ENCODE results near the gene PCSK7. TPM values are rescaled to one million over a fixed set of nuclear protein-coding genes. Genes with fewer than 3 reads are reported as not detected.

PCSK7 gene
- total RNA-seq, 4 donors from 2014 or later = 136 to 244 (median 171) TPM

DNA sequence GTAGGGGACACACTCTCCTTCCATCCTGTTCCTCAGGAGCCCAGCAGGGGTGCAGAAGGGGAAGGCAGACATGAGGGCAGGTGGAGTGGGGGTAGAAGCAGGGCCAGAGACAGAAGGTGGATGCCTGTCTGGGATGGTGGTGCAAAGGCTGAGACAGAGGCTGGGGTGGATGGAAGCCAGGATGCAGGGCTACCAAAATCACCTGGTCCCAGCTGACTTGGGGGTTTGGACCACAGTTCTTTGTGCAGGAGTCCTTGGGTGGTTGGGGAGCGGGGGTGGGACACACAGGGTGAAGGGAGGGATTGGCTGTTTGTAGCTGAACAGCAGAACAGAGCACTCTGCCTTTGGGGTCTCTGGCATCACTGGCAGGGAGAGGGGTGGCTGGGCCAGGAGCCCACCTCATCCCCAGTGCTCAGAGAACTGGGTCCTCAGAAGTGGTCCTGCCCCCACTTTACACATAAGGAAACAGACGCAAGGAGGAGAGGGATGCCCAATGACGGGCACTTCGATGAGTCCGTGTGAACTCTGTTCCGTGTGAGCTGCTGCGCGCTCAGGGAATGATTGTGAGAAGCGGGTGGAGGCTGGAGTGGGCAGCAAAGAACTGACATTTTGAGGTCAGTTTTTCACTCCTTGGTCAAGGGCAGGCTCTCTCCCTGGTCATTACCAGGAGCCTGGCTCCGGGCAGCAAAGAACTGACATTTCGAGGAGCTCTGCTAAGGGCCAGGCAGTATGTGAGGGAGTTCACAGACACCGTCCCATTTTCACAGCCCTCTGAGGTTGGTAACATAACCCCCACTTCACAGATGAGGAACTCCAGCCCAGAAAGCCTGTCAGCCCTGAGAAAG, 30.8 kb downstream of the PCSK7 start:
- no peak for DNase-seq
- Histone ChIP-seq H3K9me3 (no peaks in the 10 kb centered on the region), H3K36me3 (peaks cover 0 to 49% (median 0%) of the 10 kb centered on the region in 3 donors), H3K27ac (peak overlapping the region; percentile 62 to 89 (median 76)), H3K4me1 (peaks cover 0 to 18% (median 0%) of the 10 kb centered on the region in 4 donors), H3K27me3 (no peaks in the 10 kb centered on the region), H3K4me3 (peak overlapping the region; percentile 18 to 44 (median 29))
- TF ChIP-seq CTCF (IDR thresholded peaks at IDR 0.05) (no peak), POLR2A (IDR thresholded peaks at IDR 0.05) (no peak)

DNA sequence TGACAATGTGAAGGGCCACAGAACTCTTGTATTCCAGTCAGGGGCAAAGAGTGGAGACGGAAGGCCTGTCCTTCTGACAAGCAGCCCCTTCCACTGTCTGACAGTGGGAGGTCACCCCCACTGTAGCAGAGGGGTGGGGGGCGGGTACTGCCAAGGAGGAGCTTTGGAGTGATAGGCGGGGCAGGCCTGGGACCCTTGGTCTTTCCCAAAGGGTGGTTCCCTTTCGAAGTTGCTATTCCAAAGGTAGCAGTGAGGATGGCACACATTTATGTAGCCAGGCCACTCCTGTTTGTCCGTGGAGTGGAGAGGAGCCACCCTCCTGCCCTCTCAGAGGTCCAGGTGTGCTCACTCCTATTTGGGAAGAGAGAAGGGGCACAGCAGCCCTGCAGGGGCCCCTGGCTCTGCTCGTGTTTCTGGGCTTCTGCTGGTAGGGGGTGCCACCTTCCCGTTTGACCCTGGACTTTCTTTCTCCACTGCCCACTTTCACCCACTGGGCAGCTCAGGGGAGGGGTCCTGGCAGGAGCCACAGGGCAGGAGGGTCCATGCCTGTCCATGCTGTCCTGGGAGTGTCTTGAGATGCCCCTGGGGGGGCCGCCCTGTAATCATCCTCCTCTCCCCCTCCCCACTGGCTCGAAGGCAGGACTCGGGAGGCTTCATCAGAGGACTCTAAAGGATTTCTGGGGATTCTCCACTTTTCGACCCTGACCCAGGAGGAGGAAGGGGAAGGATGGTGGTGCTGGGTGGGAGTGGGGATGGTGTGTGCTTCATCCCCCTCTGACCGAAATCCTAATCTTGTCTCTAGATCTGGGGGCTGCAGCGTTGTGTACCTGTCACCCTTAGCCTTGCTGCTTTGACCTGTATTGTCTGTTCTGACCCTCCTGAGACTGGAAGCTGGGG, 31.7 kb downstream of the PCSK7 start:
- peaks cover 0 to 50% (median 0%) of the 10 kb centered on the region in 3 donors for H3K36me3 ChIP-seq
- no peak for DNase-seq
- no peaks in the 10 kb centered on the region for H3K27me3 ChIP-seq
- H3K27ac ChIP-seq = peak overlapping the region; percentile 62 to 89 (median 76)
- H3K9me3 ChIP-seq = no peaks in the 10 kb centered on the region
- H3K4me1 ChIP-seq = peaks cover 0 to 18% (median 0%) of the 10 kb centered on the region in 4 donors
- peak overlapping the region; percentile 18 to 44 (median 31) for H3K4me3 ChIP-seq
- TF ChIP-seq POLR2A (IDR thresholded peaks at IDR 0.05) (no peak), CTCF (IDR thresholded peaks at IDR 0.05) (no peak)

- H3K27me3 ChIP-seq = no peaks in the 10 kb centered on the region
- no peaks in the 10 kb centered on the region for H3K9me3 ChIP-seq
- H3K4me3 ChIP-seq = peak within 1 kb of the TSS; percentile 18 to 44 (median 31)
- H3K36me3 ChIP-seq = peaks cover 0 to 42% (median 0%) of the 10 kb centered on the region in 3 donors
- peak in 2 of 3 donors; percentile 63 to 70 for DNase-seq
- TF ChIP-seq CTCF (IDR thresholded peaks at IDR 0.05) (no peak), POLR2A (IDR thresholded peaks at IDR 0.05) (no peak)
- H3K27ac ChIP-seq = peak within 1 kb of the TSS; percentile 62 to 89 (median 76)
- peaks cover 0 to 22% (median 0%) of the 10 kb centered on the region in 4 donors for H3K4me1 ChIP-seq
These were observed 32.6 kb downstream of the PCSK7 start, which contains the start of gene TAGLN for GRCh38 chr11:117199053-117199915. Gene TAGLN, plus strand, starts transcription at chr11:117199370. Its CDS starts 3,644 bp downstream, at chr11:117203014.

- Histone ChIP-seq H3K4me1 (peaks cover 0 to 29% (median 0%) of the 10 kb centered on the region in 4 donors), H3K4me3 (peak overlapping the region in 2 of 4 donors; percentile 35 to 44), H3K9me3 (no peaks in the 10 kb centered on the region), H3K27ac (peak overlapping the region; percentile 62 to 89 (median 76)), H3K36me3 (peaks cover 0 to 40% (median 0%) of the 10 kb centered on the region in 3 donors), H3K27me3 (no peaks in the 10 kb centered on the region)
- no peak for DNase-seq
- TF ChIP-seq CTCF (IDR thresholded peaks at IDR 0.05) = no peak
- TF ChIP-seq POLR2A (IDR thresholded peaks at IDR 0.05) = no peak
These were observed 33.3 kb downstream of the PCSK7 start for GRCh38 chr11:117198613-117199012.
